ENCODE measurements around the gene PPP1R9B.

The PPP1R9B gene

GRCh38 chr17:50172130-50172529, 21.7 kb upstream of the PPP1R9B start:
- Histone ChIP-seq H3K27me3 (ENCODE audit: control insufficient read depth, insufficient read depth, low read length, poor library complexity, severe bottlenecking) (no peaks in the 10 kb centered on the region), H3K4me1 (ENCODE audit: control insufficient read depth, insufficient read depth, low read length) (peaks cover under 1% of the 10 kb centered on the region), H3K36me3 (ENCODE audit: control insufficient read depth, insufficient read depth, low read length) (no peaks in the 10 kb centered on the region), H3K27ac (ENCODE audit: insufficient read depth, low read depth, low read length, poor library complexity, severe bottlenecking) (no peak overlapping the region), H3K9me3 (ENCODE audit: control insufficient read depth, low read length) (no peaks in the 10 kb centered on the region), H3K4me3 (ENCODE audit: insufficient read depth, low read depth, low read length) (no peak overlapping the region)
- 94 to 96% methylated on average over 11 of the region's 11 CpGs for WGBS, 2 experiments

GRCh38 chr17:50171371-50172071, 21.0 kb upstream of the PPP1R9B start:
- Histone ChIP-seq H3K4me1 (ENCODE audit: control insufficient read depth, insufficient read depth, low read length) (no peaks in the 10 kb centered on the region), H3K4me3 (ENCODE audit: insufficient read depth, low read depth, low read length) (no peak overlapping the region), H3K9me3 (ENCODE audit: control insufficient read depth, low read length) (no peaks in the 10 kb centered on the region), H3K36me3 (ENCODE audit: control insufficient read depth, insufficient read depth, low read length) (no peaks in the 10 kb centered on the region), H3K27me3 (ENCODE audit: control insufficient read depth, insufficient read depth, low read length, poor library complexity, severe bottlenecking) (no peaks in the 10 kb centered on the region), H3K27ac (ENCODE audit: insufficient read depth, low read depth, low read length, poor library complexity, severe bottlenecking) (no peak overlapping the region)
- WGBS, 2 experiments, result 93 to 94% methylated on average over 17 of the region's 17 CpGs

GRCh38 chr17:50170662-50171370, 20.3 kb upstream of the PPP1R9B start:
- Histone ChIP-seq H3K4me1 (ENCODE audit: control insufficient read depth, insufficient read depth, low read length) (peaks cover 7% of the 10 kb centered on the region), H3K9me3 (ENCODE audit: control insufficient read depth, low read length) (no peaks in the 10 kb centered on the region), H3K4me3 (ENCODE audit: insufficient read depth, low read depth, low read length) (no peak overlapping the region), H3K27me3 (ENCODE audit: control insufficient read depth, insufficient read depth, low read length, poor library complexity, severe bottlenecking) (no peaks in the 10 kb centered on the region), H3K27ac (ENCODE audit: insufficient read depth, low read depth, low read length, poor library complexity, severe bottlenecking) (no peak overlapping the region), H3K36me3 (ENCODE audit: control insufficient read depth, insufficient read depth, low read length) (no peaks in the 10 kb centered on the region)
- WGBS, 2 experiments, result 91% methylated on average over 10 of the region's 10 CpGs

GRCh38 chr17:50169881-50170459, 19.5 kb upstream of the PPP1R9B start:
- 92% methylated on average over 9 of the region's 9 CpGs for WGBS, 2 experiments
- peaks cover 9% of the 10 kb centered on the region for H3K4me1 ChIP-seq (ENCODE audit: control insufficient read depth, insufficient read depth, low read length)
- H3K27ac ChIP-seq (ENCODE audit: insufficient read depth, low read depth, low read length, poor library complexity, severe bottlenecking), result no peak overlapping the region
- no peak overlapping the region for H3K4me3 ChIP-seq (ENCODE audit: insufficient read depth, low read depth, low read length)
- no peaks in the 10 kb centered on the region for H3K9me3 ChIP-seq (ENCODE audit: control insufficient read depth, low read length)
- no peaks in the 10 kb centered on the region for H3K36me3 ChIP-seq (ENCODE audit: control insufficient read depth, insufficient read depth, low read length)
- no peaks in the 10 kb centered on the region for H3K27me3 ChIP-seq (ENCODE audit: control insufficient read depth, insufficient read depth, low read length, poor library complexity, severe bottlenecking)

GRCh38 chr17:50169121-50169764, 18.8 kb upstream of the PPP1R9B start:
- H3K36me3 ChIP-seq (ENCODE audit: control insufficient read depth, insufficient read depth, low read length), result no peaks in the 10 kb centered on the region
- H3K27ac ChIP-seq (ENCODE audit: insufficient read depth, low read depth, low read length, poor library complexity, severe bottlenecking), result no peak overlapping the region
- H3K9me3 ChIP-seq (ENCODE audit: control insufficient read depth, low read length), result no peaks in the 10 kb centered on the region
- no peak overlapping the region for H3K4me3 ChIP-seq (ENCODE audit: insufficient read depth, low read depth, low read length)
- H3K27me3 ChIP-seq (ENCODE audit: control insufficient read depth, insufficient read depth, low read length, poor library complexity, severe bottlenecking), result no peaks in the 10 kb centered on the region
- WGBS, 2 experiments, result 52 to 53% methylated on average over 14 of the region's 14 CpGs
- H3K4me1 ChIP-seq (ENCODE audit: control insufficient read depth, insufficient read depth, low read length), result peaks cover 9% of the 10 kb centered on the region

GRCh38 chr17:50168319-50168718, 17.8 kb upstream of the PPP1R9B start:
- WGBS, 2 experiments, result 87 to 92% methylated on average over 13 of the region's 13 CpGs
- Histone ChIP-seq H3K27me3 (ENCODE audit: control insufficient read depth, insufficient read depth, low read length, poor library complexity, severe bottlenecking) (no peaks in the 10 kb centered on the region), H3K4me1 (ENCODE audit: control insufficient read depth, insufficient read depth, low read length) (peaks cover 9% of the 10 kb centered on the region), H3K4me3 (ENCODE audit: insufficient read depth, low read depth, low read length) (no peak overlapping the region), H3K27ac (ENCODE audit: insufficient read depth, low read depth, low read length, poor library complexity, severe bottlenecking) (no peak overlapping the region), H3K9me3 (ENCODE audit: control insufficient read depth, low read length) (no peaks in the 10 kb centered on the region), H3K36me3 (ENCODE audit: control insufficient read depth, insufficient read depth, low read length) (no peaks in the 10 kb centered on the region)

GRCh38 chr17:50167371-50167770, 16.9 kb upstream of the PPP1R9B start:
- Histone ChIP-seq H3K27ac (ENCODE audit: insufficient read depth, low read depth, low read length, poor library complexity, severe bottlenecking) (no peak overlapping the region), H3K9me3 (ENCODE audit: control insufficient read depth, low read length) (no peaks in the 10 kb centered on the region), H3K36me3 (ENCODE audit: control insufficient read depth, insufficient read depth, low read length) (no peaks in the 10 kb centered on the region), H3K4me1 (ENCODE audit: control insufficient read depth, insufficient read depth, low read length) (peaks cover 9% of the 10 kb centered on the region), H3K27me3 (ENCODE audit: control insufficient read depth, insufficient read depth, low read length, poor library complexity, severe bottlenecking) (no peaks in the 10 kb centered on the region), H3K4me3 (ENCODE audit: insufficient read depth, low read depth, low read length) (no peak overlapping the region)
- WGBS, 2 experiments, result 86 to 87% methylated on average over 19 of the region's 19 CpGs

GRCh38 chr17:50166518-50167181, 16.2 kb upstream of the PPP1R9B start:
- no peaks in the 10 kb centered on the region for H3K36me3 ChIP-seq (ENCODE audit: control insufficient read depth, insufficient read depth, low read length)
- no peaks in the 10 kb centered on the region for H3K9me3 ChIP-seq (ENCODE audit: control insufficient read depth, low read length)
- 83 to 86% methylated on average over 4 to 5 of the region's 7 CpGs for WGBS, 2 experiments
- H3K27me3 ChIP-seq (ENCODE audit: control insufficient read depth, insufficient read depth, low read length, poor library complexity, severe bottlenecking), result peaks cover 3% of the 10 kb centered on the region
- no peak overlapping the region for H3K4me3 ChIP-seq (ENCODE audit: insufficient read depth, low read depth, low read length)
- no peak overlapping the region for H3K27ac ChIP-seq (ENCODE audit: insufficient read depth, low read depth, low read length, poor library complexity, severe bottlenecking)
- H3K4me1 ChIP-seq (ENCODE audit: control insufficient read depth, insufficient read depth, low read length), result peaks cover 14% of the 10 kb centered on the region

- no peak within 1 kb of the TSS for H3K27ac ChIP-seq (ENCODE audit: insufficient read depth, low read depth, low read length, poor library complexity, severe bottlenecking)
- no peaks in the 10 kb centered on the region for H3K9me3 ChIP-seq (ENCODE audit: control insufficient read depth, low read length)
- H3K36me3 ChIP-seq (ENCODE audit: control insufficient read depth, insufficient read depth, low read length), result no peaks in the 10 kb centered on the region
- peaks cover 3% of the 10 kb centered on the region for H3K27me3 ChIP-seq (ENCODE audit: control insufficient read depth, insufficient read depth, low read length, poor library complexity, severe bottlenecking)
- H3K4me1 ChIP-seq (ENCODE audit: control insufficient read depth, insufficient read depth, low read length), result peaks cover 14% of the 10 kb centered on the region
- 67 to 71% methylated on average over 15 of the region's 15 CpGs for WGBS, 2 experiments
- no peak within 1 kb of the TSS for H3K4me3 ChIP-seq (ENCODE audit: insufficient read depth, low read depth, low read length)
Measured at GRCh38 chr17:50165867-50166517, 15.5 kb upstream of the PPP1R9B start, which contains the start of gene SGCA. Gene SGCA, plus strand, starts transcription at chr17:50166005. Its CDS starts 36 bp downstream, at chr17:50166041.

Measured in ectodermal cell (in vitro differentiated cells).